Suprapubic skin (tissue), 4 donors: ENCODE results near the gene ST3GAL3.

Experiments used
- CTCF ChIP-seq, 2 donors: fragments of 200-600 bp in 1 of 2; fragments of 450-650 bp in 1 of 2; sonication (generic) in 1 of 2; IDR thresholded peaks; one replicate each; pipeline ENCODE4 v1.5.1; 2016 to 2019; ENCODE audit warnings: antibody characterized with exemption in 2 of 2, mild to moderate bottlenecking in 1 of 2, moderate library complexity in 1 of 2
- EP300 ChIP-seq: sonication (generic); formaldehyde crosslinking; IDR thresholded peaks from one replicate; pipeline ENCODE4 v1.6.1; 2017; ENCODE audit warnings: antibody characterized with exemption
- POLR2A ChIP-seq, 2 donors: fragments of 450-650 bp; IDR thresholded peaks; one replicate each; pipeline ENCODE4 v1.6.1; 2017; ENCODE audit warnings: antibody characterized with exemption in 2 of 2, mild to moderate bottlenecking in 2 of 2, moderate library complexity in 2 of 2
- POLR2AphosphoS5 ChIP-seq, 3 donors: sonication (generic); formaldehyde crosslinking; IDR thresholded peaks; one replicate each; pipeline ENCODE4 v1.6.1; 2017; ENCODE audit warnings: antibody characterized with exemption in 3 of 3

GRCh38 chr1:43683560-43683959, 23.8 kb upstream of the ST3GAL3 start:
- TF ChIP-seq CTCF (IDR thresholded peaks at IDR 0.05) (no peak), POLR2A (IDR thresholded peaks at IDR 0.05) (no peak), POLR2AphosphoS5 (IDR thresholded peaks at IDR 0.05) (no peak), EP300 (no peak)
